ENCODE data around the gene TFDP2.

DNA sequence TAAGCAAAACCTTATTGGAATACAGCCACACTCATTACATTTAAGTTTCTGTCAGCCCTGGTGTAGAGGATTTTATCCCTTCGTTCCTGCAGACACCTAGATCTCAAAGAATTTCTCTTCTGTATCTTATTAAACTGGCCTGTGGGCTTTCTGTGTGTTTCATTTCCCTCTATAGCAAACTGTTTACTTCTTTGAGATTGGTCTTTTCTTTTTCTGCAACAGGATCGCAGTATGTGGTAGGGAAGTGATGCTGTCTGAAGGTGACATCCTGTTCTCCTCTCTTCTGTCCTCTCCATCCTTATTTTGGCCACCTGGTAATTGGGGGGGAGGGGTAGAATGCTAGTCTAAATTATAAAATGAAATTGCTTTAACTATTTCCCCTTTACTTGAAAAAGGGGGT is 247.4 kb downstream of the TFDP2 start:
- TF ChIP-seq CTCF (IDR thresholded peaks at IDR 0.05): no peak
- TF ChIP-seq POLR2A (IDR thresholded peaks at IDR 0.05): no peak
